Measurements from ENCODE around the gene TM2D1.
"Not testable (repeated sequence)": the region's sequence is repeated elsewhere in the genome, so short reads cannot be mapped to it uniquely, and the experiment has no call there.

The TM2D1 gene

DNA sequence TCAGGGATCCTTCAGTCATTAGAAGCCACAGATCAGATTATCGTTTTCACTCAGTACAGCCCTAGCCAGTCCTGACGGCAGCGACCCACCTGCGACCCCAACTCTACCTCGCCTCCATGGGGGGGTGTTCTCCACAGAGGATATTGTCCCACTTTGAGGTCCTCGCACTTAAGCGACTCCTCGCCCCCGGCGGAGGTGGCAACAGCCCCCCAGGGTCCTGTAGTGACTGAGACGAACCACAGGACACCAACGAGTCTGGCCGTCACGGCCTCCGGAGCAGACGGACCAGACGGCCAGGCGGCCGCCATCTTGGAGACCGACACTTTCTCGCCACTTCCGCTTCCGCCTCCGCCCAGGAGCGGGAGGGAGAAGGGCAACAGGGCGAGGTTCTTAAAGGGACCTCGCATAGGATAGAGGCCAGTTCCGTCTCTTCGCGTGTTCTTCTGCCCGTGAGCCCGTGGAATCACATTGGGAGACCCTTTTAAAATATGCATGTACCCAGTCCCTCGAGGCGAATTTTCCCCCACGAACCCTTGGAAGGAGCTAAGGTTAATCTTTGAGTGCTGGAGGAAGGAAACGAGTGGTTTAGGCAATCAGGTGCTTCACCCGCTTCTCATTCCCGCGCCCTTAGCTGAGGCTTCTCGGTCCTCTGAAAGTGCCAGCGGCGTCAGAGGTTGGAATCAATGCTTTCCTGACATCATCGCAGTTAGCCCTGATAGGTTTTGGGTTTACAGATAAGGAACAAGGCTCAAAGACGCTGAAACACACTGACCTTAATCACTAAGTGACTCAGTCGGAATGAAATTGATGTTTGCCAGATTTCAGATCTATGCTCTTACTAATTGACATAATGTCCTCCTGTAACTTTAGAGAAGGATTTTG lies at the start of gene TM2D1:
TSS of gene TM2D1 (minus strand) at position 329 of the 882 bp plus-strand sequence. CDS start at position 308, 21 bp downstream.
- DNase-seq = peak; percentile 45

DNA sequence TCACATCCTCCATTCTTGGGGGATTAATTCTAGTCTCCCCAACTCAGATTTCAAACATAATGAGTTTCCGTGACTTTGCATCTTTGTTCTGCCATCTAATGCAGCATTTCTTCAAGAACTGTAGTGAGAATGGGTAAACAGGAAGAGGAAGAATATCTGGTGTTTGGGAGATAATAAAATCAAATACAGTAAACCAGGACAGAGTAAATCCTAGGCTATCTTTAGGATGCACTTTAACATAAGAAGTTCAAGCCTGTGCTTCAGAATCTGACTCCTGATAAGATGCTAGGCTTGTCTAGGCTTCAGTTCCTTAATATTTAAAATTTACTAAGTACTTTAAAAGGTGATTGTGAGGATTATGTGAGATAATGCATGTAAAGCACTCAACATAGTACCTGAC lies 45.2 kb upstream of the TM2D1 start:
- no peak for DNase-seq

DNA sequence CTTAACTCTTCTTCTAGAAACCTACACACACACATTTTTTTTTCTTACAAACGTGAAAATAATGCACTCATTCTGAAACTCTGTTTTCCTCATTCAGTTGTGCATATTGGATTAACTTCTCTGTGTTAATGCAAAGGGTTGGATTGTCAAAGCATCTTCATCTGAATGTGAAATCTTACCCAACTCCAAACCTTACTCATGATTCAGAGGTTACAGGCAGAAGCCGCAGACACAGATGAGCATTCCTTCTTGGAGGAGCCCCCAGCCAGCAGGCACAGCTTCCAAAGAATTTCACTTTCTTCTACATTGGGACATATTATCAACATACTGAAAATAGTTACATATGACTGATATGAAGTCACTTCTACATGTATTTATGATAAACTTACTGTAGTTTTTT lies 33.0 kb upstream of the TM2D1 start:
- DNase-seq = no peak

- no peak for DNase-seq
Observed at GRCh38 chr1:61756773-61757172, 31.8 kb upstream of the TM2D1 start.

GRCh38 chr1:61754545-61754944 lies 29.6 kb upstream of the TM2D1 start:
- DNase-seq = no peak

GRCh38 chr1:61753998-61754508 lies 29.1 kb upstream of the TM2D1 start:
- DNase-seq = no peak

- DNase-seq = no peak
Observed at GRCh38 chr1:61752921-61753389, 28.0 kb upstream of the TM2D1 start.

DNA sequence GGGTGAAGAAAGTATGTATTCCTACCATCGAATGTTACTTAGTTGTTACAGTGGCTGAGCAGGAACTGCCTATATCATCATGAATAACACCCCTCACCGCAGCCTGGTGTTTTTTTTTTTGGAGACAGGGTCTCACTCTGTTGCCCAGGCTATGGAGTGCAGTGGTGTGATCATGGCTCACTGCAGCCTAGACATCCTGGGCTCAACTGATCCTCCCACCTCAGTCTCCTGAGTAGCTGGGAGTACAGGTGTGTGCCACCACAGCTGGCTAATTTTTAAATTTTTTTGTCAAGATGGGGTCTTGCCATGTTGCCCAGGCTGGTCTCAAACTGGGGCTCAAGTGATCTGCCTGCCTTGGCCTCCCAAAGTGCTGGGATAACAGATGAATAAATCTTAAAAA lies 24.6 kb upstream of the TM2D1 start:
- no peak for DNase-seq

GRCh38 chr1:61748566-61748965 lies 23.6 kb upstream of the TM2D1 start:
- DNase-seq = no peak

- DNase-seq = no peak
Observed at GRCh38 chr1:61746813-61747212, 21.9 kb upstream of the TM2D1 start.

DNA sequence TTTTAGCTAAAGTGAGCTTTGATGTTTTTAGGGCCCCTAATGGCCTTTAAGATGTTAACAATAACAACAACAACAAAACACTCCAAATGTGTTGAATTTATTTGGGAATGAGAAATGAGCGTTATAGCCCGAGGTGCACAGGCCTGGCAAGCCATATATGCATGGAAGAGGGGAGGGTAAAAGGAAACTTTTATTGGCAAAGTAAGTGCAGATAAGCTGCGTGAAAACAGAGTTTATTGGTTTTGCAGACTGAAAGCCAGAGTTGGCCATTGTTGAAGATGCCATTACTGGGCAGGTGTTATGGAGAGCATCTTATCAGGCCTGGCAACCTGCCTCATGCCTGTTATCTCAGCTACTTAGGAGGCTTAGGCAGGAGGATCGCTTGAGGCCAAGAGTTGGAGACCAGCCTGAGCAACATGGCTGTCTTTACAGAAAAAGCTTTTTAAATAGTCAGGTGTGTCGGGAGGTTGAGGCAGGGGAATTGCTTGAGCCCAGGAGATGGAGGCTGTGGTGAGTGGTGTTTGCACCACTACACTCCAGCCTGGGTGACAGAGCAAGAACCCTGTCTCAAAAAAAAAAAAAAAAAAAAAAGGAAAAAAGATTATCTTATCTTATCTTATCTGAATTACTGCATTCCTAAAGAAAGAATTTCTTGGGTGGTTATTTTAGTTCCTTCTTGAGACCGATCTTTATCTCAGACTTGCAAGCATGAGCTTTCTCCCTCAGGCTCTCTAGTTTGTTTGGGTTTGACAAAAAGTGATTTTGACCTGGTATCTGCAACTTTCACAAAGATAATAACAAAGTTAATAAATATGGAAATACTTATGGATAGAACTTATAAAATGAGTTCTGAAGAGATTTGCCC lies 19.0 kb upstream of the TM2D1 start:
- no peak for DNase-seq

DNA sequence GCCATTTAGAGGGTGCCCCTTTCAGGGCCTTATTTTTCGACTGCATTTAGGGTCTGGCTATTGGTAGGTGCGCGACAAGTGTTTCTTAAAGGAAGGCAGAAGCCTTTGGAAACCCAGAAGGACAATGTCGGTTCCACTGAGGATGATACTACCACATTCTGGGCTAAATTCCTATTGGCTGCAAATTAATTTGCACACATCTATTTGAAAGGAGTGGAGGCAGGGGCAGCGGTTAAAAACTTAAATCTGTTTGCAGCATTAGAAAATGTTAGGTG lies 18.4 kb upstream of the TM2D1 start:
- no peak for DNase-seq

DNA sequence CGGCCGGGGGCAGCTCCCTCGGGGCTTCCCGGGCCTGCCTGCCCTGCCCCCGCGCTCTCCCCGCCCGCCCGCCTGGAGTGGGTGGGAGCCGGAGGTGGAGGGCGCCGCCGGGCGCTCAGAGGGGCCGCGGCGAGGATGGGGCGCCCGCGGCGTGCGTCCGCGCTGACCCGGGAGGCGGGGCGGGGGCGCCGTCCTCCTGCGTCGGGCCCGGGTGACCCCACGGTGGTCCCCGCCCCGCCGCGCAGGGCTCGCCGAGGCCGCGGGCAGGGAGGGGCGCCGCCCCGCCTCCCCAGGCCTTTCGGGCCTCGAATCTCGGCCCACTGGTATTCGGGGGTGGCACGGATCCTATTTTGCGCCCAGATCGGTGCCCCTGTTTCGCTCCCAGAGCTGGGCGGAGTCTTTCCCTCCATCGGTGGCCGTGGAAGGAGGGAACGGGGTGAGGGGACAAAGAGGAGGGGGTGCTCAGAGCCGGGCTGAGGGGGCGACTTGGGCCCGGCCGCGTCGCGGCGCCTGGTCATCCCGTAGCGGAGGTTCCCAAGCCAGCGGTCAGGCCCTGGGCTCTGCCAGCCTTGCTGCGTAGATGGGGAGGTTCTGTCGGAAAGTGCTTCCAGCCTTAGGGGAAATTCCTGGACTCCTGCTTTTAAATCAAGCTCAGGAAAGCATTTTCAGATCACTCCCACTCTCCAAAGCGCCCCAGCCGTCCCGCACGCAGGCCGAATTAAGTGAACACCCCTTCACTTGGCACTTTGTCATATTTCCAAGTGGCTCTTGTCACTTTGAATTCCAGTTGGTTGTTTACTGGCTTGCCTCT lies 17.9 kb upstream of the TM2D1 start:
- DNase-seq = no peak

DNA sequence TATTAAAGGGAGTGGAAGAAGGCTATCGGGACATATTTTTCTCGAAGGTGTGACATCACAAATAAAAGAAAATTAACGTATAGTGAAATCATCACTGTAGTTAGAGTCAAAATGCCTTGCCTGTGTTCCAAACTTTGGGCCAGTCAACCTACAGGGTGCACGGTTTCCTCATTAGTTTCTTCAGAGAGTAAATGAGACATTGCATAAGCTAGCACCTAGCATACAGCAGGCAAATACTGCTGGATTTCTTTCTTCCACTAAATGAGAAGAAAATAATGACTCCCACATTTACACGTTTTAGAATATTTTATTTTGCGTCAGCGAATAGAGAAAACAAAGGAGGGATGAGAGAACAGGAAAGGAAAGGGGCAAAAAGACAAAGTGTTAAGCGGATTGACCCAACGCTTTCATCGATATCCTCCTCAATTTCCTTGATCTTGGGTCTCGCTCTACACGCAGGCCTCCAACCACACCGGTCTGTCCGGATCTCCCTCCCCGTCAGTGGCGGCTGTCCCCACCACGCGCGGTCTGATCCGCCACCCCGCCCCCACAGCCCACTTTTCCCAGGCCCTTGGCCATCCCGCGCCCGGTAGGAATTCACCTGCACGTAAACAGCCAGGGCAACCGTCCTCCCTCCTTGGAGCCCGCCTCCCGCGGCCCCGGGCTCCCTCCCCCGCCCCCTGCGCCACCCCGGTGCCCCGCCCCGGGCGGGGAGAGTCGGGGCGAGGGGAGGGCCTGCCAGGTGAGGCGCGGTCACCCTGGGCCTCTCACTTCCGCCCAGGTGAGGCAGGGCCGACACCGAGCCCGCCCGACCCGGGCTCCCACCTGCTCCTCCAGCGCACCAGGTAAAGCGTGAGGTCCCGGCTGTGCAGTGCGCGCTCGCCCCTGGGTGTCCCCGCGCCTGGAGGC lies 17.0 kb upstream of the TM2D1 start, which contains the start of gene PATJ:
TSS of gene PATJ (plus strand) at position 770 of the 909 bp plus-strand sequence. CDS start 20,413 bp downstream, outside the sequence.
- no peak for DNase-seq

GRCh38 chr1:61740751-61741700 lies 16.1 kb upstream of the TM2D1 start:
- DNase-seq = no peak

GRCh38 chr1:61732726-61733125 lies 7.8 kb upstream of the TM2D1 start:
- no peak for DNase-seq

DNA sequence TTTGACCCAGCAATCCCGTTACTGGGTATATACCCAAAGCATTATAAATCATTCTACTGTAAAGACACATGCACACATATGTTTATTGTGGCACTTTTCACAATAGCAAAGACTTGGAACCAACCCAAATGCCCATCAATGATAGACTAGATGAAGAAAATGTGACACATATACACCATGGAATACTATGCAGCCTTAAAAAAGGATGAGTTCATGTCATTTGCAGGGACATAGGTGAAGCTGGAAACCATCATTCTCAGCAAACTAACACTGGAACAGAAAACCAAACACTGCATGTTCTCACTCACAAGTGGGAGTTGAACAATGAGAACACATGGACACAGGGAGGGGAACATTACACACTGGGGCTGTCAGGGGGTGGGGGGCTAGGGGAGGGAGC lies 5.7 kb upstream of the TM2D1 start:
- not testable (repeated sequence) for DNase-seq

DNA sequence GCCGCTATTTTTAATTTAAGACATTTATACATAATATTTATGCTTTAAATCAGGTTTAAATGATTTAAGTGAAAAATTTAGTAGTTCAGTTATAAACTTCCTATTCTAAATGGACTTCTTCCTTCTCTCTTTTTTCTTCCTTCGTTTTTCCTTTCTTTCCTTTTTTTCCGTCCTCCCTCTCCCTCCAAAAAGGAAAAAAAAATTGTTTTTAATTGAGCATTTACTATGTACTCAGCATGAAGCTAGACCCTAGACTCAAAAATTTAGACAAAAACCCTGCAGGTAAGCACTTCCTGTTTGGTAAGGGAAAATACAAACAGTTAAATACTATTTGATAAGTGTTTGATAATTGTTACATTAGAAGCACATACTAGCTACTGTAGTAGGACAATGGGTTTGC lies 2.6 kb upstream of the TM2D1 start:
- no peak for DNase-seq

- no peak for DNase-seq
Observed at GRCh38 chr1:61724506-61724812, 482 bp downstream of the TM2D1 start.

DNA sequence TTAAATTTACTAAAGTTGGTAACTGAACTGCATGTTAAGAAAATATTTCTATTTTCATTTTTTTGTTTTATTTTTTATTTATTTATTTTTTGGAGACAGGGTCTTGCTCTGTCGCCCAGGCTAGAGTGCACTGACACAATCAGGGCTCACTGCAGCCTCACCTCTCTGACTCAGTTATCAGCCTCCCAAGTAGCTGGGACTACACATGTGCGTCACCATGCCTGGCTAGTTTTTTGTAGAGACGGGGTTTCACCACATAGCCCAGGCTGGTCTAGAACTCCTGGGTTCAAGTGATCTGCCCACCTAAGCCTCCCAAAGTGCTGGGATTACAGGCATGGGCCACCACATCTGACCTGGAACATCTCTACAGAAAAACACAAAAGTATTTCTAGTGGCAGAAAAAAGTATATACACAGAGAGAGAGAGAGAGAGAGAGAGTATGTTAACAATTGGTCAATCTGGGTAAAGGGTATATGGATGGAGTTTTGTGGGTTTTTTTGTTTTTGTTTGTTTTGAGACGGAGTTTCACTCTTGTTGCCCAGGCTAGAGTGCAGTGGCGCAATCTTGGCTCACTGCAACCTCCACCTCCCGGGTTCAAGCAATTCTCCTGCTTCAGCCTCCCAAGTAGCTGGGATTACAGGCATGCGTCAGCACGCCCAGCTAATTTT lies 5.8 kb downstream of the TM2D1 start:
- not testable (repeated sequence) for DNase-seq
